ENCODE measurements around the gene FOXO6. TPM values are rescaled to one million over a fixed set of nuclear protein-coding genes. Genes with fewer than 3 reads are reported as not detected.

The FOXO6 gene
- total RNA-seq, 4 donors from 2014 or later, result 0.44 to 4.4 (median 1.7) TPM

- DNase-seq (ENCODE audit: low spot score in 2 of 2), result no peak
- Histone ChIP-seq H3K27ac (no peak overlapping the region), H3K4me1 (no peaks in the 10 kb centered on the region), H3K9me3 (no peaks in the 10 kb centered on the region), H3K36me3 (no peaks in the 10 kb centered on the region), H3K27me3 (peaks cover 0 to 27% of the 10 kb centered on the region in 2 donors), H3K4me3 (no peak overlapping the region)
- no peak for TF ChIP-seq POLR2A (IDR thresholded peaks at IDR 0.05)
- TF ChIP-seq, protein P1, sequence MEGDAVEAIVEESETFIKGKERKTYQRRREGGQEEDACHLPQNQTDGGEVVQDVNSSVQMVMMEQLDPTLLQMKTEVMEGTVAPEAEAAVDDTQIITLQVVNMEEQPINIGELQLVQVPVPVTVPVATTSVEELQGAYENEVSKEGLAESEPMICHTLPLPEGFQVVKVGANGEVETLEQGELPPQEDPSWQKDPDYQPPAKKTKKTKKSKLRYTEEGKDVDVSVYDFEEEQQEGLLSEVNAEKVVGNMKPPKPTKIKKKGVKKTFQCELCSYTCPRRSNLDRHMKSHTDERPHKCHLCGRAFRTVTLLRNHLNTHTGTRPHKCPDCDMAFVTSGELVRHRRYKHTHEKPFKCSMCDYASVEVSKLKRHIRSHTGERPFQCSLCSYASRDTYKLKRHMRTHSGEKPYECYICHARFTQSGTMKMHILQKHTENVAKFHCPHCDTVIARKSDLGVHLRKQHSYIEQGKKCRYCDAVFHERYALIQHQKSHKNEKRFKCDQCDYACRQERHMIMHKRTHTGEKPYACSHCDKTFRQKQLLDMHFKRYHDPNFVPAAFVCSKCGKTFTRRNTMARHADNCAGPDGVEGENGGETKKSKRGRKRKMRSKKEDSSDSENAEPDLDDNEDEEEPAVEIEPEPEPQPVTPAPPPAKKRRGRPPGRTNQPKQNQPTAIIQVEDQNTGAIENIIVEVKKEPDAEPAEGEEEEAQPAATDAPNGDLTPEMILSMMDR (IDR thresholded peaks at IDR 0.05), result no peak
- no peak for TF ChIP-seq EP300 (IDR thresholded peaks at IDR 0.05)
- 80 to 89% methylated on average over 3 of the region's 3 CpGs for WGBS, 2 donors
These were observed 50.0 kb downstream of the FOXO6 start for GRCh38 chr1:41411229-41411628.

DNA sequence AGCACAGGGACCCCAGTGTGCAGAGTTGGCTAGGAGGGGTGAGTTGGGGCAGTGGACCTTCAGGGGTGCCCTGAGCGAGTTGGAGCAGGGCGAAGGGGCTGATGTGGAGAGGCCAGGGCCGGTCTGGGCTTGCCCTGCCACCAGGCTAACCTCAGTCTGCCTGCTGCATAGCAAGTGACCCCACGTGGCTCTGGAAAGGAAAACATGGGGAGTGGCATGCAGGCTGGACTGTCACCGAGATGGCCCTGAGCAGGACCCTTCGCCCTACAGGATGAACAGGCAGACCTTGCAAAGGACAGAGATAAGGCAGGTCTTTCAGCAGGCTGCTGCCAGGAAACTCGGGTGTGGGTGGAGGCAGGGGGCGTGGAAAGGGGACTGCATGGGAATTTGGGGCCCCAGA is 51.5 kb downstream of the FOXO6 start:
- Histone ChIP-seq H3K4me3 (no peak overlapping the region), H3K36me3 (no peaks in the 10 kb centered on the region), H3K27me3 (peaks cover 0 to 22% of the 10 kb centered on the region in 2 donors), H3K4me1 (peaks cover 0 to 4% (median 0%) of the 10 kb centered on the region in 4 donors), H3K9me3 (no peaks in the 10 kb centered on the region), H3K27ac (no peak overlapping the region)
- TF ChIP-seq POLR2A (IDR thresholded peaks at IDR 0.05) (no peak), EP300 (IDR thresholded peaks at IDR 0.05) (no peak)
- TF ChIP-seq, protein P1 (IDR thresholded peaks at IDR 0.05), result no peak
- DNase-seq (ENCODE audit: low spot score in 2 of 2), result no peak
- 43% methylated on average over 7 of the region's 8 CpGs for WGBS, 2 donors

DNA sequence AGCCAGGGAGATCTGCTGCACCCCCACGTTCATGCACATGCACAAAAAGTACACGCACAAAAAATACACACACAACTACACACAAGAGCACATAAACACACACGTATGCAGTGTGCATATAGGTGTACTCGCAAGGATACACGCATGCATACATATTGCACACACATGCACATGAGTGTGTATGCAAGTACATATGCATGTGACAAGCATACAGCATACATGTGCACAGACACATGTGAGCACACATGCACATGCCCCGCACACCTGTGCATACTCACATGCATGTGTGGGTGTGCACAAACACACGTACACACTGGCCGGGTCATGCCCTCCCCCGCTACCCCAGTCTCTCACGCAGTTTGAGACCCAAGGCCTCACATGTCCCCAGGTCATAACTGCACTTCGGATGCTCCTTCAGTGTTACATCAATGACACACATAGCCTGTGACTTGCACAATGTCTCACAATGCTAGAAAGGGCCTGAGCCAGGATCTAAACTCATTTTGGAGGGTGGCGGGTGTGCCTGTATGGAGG is 52.6 kb downstream of the FOXO6 start:
- Histone ChIP-seq H3K4me3 (no peak overlapping the region), H3K27me3 (peaks cover 0 to 11% of the 10 kb centered on the region in 2 donors), H3K27ac (no peak overlapping the region), H3K9me3 (no peaks in the 10 kb centered on the region), H3K36me3 (no peaks in the 10 kb centered on the region), H3K4me1 (peaks cover 0 to 15% (median 4%) of the 10 kb centered on the region in 4 donors)
- no peak for TF ChIP-seq EP300 (IDR thresholded peaks at IDR 0.05)
- TF ChIP-seq, protein P1 (IDR thresholded peaks at IDR 0.05), result no peak
- no peak for TF ChIP-seq POLR2A (IDR thresholded peaks at IDR 0.05)
- DNase-seq (ENCODE audit: low spot score in 2 of 2), result no peak
- WGBS, 2 donors, result 91 to 92% methylated on average over 12 of the region's 12 CpGs

- Histone ChIP-seq H3K9me3 (no peaks in the 10 kb centered on the region), H3K4me3 (no peak overlapping the region), H3K27ac (no peak overlapping the region), H3K27me3 (peaks cover 0 to 6% of the 10 kb centered on the region in 2 donors), H3K4me1 (peaks cover 0 to 20% (median 4%) of the 10 kb centered on the region in 4 donors), H3K36me3 (no peaks in the 10 kb centered on the region)
- WGBS, 2 donors, result 89 to 92% methylated on average over 3 of the region's 3 CpGs
- no peak for DNase-seq (ENCODE audit: low spot score in 2 of 2)
- TF ChIP-seq EP300 (IDR thresholded peaks at IDR 0.05) (no peak), POLR2A (IDR thresholded peaks at IDR 0.05) (no peak)
- TF ChIP-seq, protein P1 (IDR thresholded peaks at IDR 0.05), result no peak
These were observed 53.1 kb downstream of the FOXO6 start for GRCh38 chr1:41414296-41414695.

DNA sequence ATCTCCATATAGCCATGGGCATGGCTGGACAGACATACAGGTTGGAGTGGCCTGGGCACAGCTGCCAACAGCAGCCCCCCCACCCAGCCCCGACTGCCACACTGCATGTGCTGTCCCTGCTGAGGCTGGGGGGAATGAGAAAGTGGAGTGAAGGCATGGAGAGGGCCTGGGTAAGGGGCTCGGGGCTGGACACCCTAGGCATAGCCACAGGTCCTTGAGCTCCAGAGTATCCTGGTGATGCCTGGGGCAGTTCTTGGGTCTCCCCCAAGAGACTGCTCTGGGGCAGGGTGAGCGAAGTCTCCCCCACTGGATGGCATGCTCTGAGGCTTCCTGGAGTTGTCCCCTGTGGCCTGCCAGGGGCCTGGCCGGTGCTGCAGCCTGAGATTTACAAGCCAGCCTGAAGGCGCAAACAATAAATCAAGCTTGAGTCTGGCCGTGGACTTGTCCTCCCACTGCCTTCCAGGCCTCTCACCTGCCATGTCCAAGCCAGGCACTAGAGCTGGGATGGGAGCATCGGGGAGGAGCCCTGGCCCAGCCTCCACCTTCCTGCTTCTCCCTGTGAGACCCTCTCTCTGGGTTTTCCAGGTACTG is 53.6 kb downstream of the FOXO6 start:
- TF ChIP-seq EP300 (IDR thresholded peaks at IDR 0.05) (no peak), POLR2A (IDR thresholded peaks at IDR 0.05) (no peak)
- TF ChIP-seq, protein P1 (IDR thresholded peaks at IDR 0.05), result no peak
- H3K9me3 ChIP-seq, result no peaks in the 10 kb centered on the region
- WGBS, 2 donors, result 77 to 87% methylated on average over 4 to 6 of the region's 7 CpGs
- H3K4me1 ChIP-seq, result peaks cover 0 to 20% (median 4%) of the 10 kb centered on the region in 4 donors
- no peak overlapping the region for H3K27ac ChIP-seq
- H3K4me3 ChIP-seq, result no peak overlapping the region
- no peak for DNase-seq (ENCODE audit: low spot score in 2 of 2)
- H3K27me3 ChIP-seq, result peaks cover 0 to 1% of the 10 kb centered on the region in 2 donors
- no peaks in the 10 kb centered on the region for H3K36me3 ChIP-seq

Measured in tibial nerve (tissue), 4 donors.